ENCODE measurements around the gene OBSCN. TPM values are rescaled to one million over a fixed set of nuclear protein-coding genes. Genes with fewer than 3 reads are reported as not detected.

OBSCN gene
- total and polyA plus RNA-seq, 10 of the 15 experiments (the other 5 are each of a cell fraction or from before 2014, with no cell fraction given) = 0.01 to 0.36 (median 0.08) TPM; not detected in 2

DNA sequence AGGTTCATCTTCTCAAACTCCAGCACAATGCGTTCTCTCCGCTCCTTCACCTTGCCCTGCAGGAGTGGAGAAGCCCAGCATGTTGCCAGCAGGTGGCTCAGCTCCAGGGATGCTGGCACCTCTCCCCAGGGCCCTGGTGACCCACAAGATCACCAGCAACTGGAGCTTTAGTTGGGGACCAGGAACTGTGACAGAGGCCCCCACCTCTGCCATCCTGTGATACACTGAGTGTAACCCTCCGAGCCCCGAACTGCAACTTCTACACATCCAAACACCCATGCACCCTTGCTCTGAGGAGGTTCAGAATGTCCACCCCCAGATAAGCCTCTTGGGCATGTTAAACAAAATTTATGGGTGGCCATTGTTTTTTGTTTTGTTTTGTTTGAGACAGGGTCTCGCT is 203.3 kb downstream of the OBSCN start:
- Histone ChIP-seq H3K9ac (ENCODE audit: control insufficient read depth, insufficient read depth, low read length) (no peak overlapping the region), H4K20me1 (ENCODE audit: control insufficient read depth, insufficient read depth) (no peaks in the 10 kb centered on the region), H3K4me1 (ENCODE audit: control insufficient read depth, insufficient read depth, low read length) (no peaks in the 10 kb centered on the region), H3K27ac (ENCODE audit: control insufficient read depth, insufficient read depth) (no peak overlapping the region), H3K79me2 (ENCODE audit: control insufficient read depth, insufficient read depth, low read length) (peaks cover 10% of the 10 kb centered on the region), H2AFZ (ENCODE audit: control insufficient read depth, low read depth, low read length) (no peak overlapping the region), H3K4me2 (ENCODE audit: control insufficient read depth, insufficient read depth) (no peak overlapping the region), H3K9me3 (replicated peaks; ENCODE audit: control insufficient read depth, insufficient read depth, low read length) (no peaks in the 10 kb centered on the region), H3K36me3 (ENCODE audit: control insufficient read depth in 2 of 2, insufficient read depth in 2 of 2, low read length in 1 of 2) (no peaks in the 10 kb centered on the region), H3K4me3 (no peak overlapping the region), H3K27me3 (replicated peaks in 1 of 2; ENCODE audit: control insufficient read depth in 2 of 2, insufficient read depth in 2 of 2, low read length in 1 of 2) (peaks cover 3 to 4% of the 10 kb centered on the region in 2 experiments; a peak in 3 of 4 replicates)
- ATAC-seq (no peak), FAIRE-seq (no peak), DNase-seq (ENCODE audit: low read depth, low spot score) (no peak)
- in situ Hi-C loops (cut with MboI) (no loop called here), intact Hi-C loops (cut with micrococcal nuclease; ENCODE audit: unreplicated experiment) (no loop called here)
- ChIA-PET CTCF (no interaction called here), SMC1A (ENCODE audit: uncharacterized antibody, unreplicated experiment) (no interaction called here), RAD21 (ENCODE audit: unreplicated experiment) (interaction anchor here (0.6 kb wide), 1 partner anchor 15 kb away, joined by 3 read pairs; no protein-coding TSS in a partner anchor), POLR2A (no interaction called here)
- no peak for TF ChIP-seq PML (IDR thresholded peaks at IDR 0.05; ENCODE audit: low read length)
- TF ChIP-seq, protein P1, sequence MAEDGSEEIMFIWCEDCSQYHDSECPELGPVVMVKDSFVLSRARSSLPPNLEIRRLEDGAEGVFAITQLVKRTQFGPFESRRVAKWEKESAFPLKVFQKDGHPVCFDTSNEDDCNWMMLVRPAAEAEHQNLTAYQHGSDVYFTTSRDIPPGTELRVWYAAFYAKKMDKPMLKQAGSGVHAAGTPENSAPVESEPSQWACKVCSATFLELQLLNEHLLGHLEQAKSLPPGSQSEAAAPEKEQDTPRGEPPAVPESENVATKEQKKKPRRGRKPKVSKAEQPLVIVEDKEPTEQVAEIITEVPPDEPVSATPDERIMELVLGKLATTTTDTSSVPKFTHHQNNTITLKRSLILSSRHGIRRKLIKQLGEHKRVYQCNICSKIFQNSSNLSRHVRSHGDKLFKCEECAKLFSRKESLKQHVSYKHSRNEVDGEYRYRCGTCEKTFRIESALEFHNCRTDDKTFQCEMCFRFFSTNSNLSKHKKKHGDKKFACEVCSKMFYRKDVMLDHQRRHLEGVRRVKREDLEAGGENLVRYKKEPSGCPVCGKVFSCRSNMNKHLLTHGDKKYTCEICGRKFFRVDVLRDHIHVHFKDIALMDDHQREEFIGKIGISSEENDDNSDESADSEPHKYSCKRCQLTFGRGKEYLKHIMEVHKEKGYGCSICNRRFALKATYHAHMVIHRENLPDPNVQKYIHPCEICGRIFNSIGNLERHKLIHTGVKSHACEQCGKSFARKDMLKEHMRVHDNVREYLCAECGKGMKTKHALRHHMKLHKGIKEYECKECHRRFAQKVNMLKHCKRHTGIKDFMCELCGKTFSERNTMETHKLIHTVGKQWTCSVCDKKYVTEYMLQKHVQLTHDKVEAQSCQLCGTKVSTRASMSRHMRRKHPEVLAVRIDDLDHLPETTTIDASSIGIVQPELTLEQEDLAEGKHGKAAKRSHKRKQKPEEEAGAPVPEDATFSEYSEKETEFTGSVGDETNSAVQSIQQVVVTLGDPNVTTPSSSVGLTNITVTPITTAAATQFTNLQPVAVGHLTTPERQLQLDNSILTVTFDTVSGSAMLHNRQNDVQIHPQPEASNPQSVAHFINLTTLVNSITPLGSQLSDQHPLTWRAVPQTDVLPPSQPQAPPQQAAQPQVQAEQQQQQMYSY (CRISPR knock-in tag; IDR thresholded peaks at IDR 0.05) = no peak
- no peak for TF ChIP-seq EP300 (IDR thresholded peaks at IDR 0.05; ENCODE audit: borderline replicate concordance in 1 of 2, control insufficient read depth in 1 of 2, low read depth in 2 of 2, low read length in 2 of 2)
- TF ChIP-seq TCF3 (IDR thresholded peaks at IDR 0.05; ENCODE audit: borderline replicate concordance, insufficient read depth, low read depth, low read length) = no peak
- no TSS peak for BruUV-seq (replicated peaks)
- WGBS (ENCODE audit: insufficient coverage, insufficient replicate concordance, low lambda C conversion rate, missing lambda C conversion rate) = 99% methylated on average over 5 of the region's 5 CpGs
